ENCODE measurements around the gene PLEKHF1.

The PLEKHF1 gene

GRCh38 chr19:29635963-29636362, 29.3 kb upstream of the PLEKHF1 start:
- no peak for DNase-seq

GRCh38 chr19:29636553-29637360, 28.5 kb upstream of the PLEKHF1 start:
- no peak for DNase-seq

- DNase-seq = no peak
Measured at GRCh38 chr19:29639086-29639485, 26.2 kb upstream of the PLEKHF1 start.

- DNase-seq = no peak
Measured at GRCh38 chr19:29640231-29640630, 25.0 kb upstream of the PLEKHF1 start.

- no peak for DNase-seq
Measured at GRCh38 chr19:29641597-29641996, 23.7 kb upstream of the PLEKHF1 start.

- no peak for DNase-seq
Measured at GRCh38 chr19:29643361-29643935, 21.8 kb upstream of the PLEKHF1 start.

- no peak for DNase-seq
Measured at GRCh38 chr19:29644210-29644609, 21.1 kb upstream of the PLEKHF1 start.

GRCh38 chr19:29645491-29645867, 19.8 kb upstream of the PLEKHF1 start:
- DNase-seq = no peak

GRCh38 chr19:29645911-29646310, 19.4 kb upstream of the PLEKHF1 start:
- no peak for DNase-seq

- no peak for DNase-seq
Measured at GRCh38 chr19:29650772-29651387, 14.4 kb upstream of the PLEKHF1 start.

- DNase-seq = no peak
Measured at GRCh38 chr19:29651622-29652394, 13.5 kb upstream of the PLEKHF1 start.

GRCh38 chr19:29653398-29653797, 11.9 kb upstream of the PLEKHF1 start:
- no peak for DNase-seq

- no peak for DNase-seq
Measured at GRCh38 chr19:29655648-29656335, 9.5 kb upstream of the PLEKHF1 start.

- DNase-seq = no peak
Measured at GRCh38 chr19:29658221-29658991, 6.9 kb upstream of the PLEKHF1 start.

GRCh38 chr19:29660835-29661234, 4.4 kb upstream of the PLEKHF1 start:
- no peak for DNase-seq

- DNase-seq = no peak
Measured at GRCh38 chr19:29662278-29662603, 3.0 kb upstream of the PLEKHF1 start.

- DNase-seq = peak in 1 of 2 donors; percentile 21
Measured at GRCh38 chr19:29662604-29663404, 2.5 kb upstream of the PLEKHF1 start.

GRCh38 chr19:29663861-29664752, 1.2 kb upstream of the PLEKHF1 start:
- DNase-seq = no peak

GRCh38 chr19:29664753-29665214, 477 bp upstream of the PLEKHF1 start:
- DNase-seq = no peak

All from hippocampal formation (tissue), 2 donors.